Peyer's patch (tissue), 4 donors: ENCODE results near the gene NBPF11. TPM values are rescaled to one million over a fixed set of nuclear protein-coding genes. Genes with fewer than 3 reads are reported as not detected.
"Not testable (repeated sequence)": the region's sequence is repeated elsewhere in the genome, so short reads cannot be mapped to it uniquely, and the experiment has no call there.

Experiments
- DNase-seq, 3 donors: peaks; one replicate each; pipeline ENCODE4 v3.0.0-alpha.2; 2017 to 2019
- H3K27ac ChIP-seq, 4 donors: fragments of 200-600 bp; sonication (generic); one replicate each; pipeline ENCODE4 v1.5.1; 2016 to 2019
- H3K27me3 ChIP-seq, 2 donors: fragments of 200-600 bp; sonication (generic); one replicate each; pipeline ENCODE4 v1.5.1; 2019
- H3K36me3 ChIP-seq, 3 donors: fragments of 200-600 bp; sonication (generic); one replicate each; pipeline ENCODE4 v1.5.1; 2016 to 2019
- H3K4me1 ChIP-seq, 4 donors: fragments of 200-600 bp; sonication (generic); one replicate each; pipeline ENCODE4 v1.5.1; 2016 to 2019
- H3K4me3 ChIP-seq, 4 donors: fragments of 200-600 bp; sonication (generic); 1 replicate in 3 of 4; 2 replicates in 1 of 4; pipeline ENCODE4 v1.5.1; 2016 to 2019; ENCODE audit warnings: mild to moderate bottlenecking in 1 of 4
- H3K9me3 ChIP-seq, 4 donors: fragments of 200-600 bp; sonication (generic); one replicate each; pipeline ENCODE4 v1.5.1; 2016 to 2019; ENCODE audit warnings: mild to moderate bottlenecking in 1 of 4
- CTCF ChIP-seq, 6 experiments: fragments of 450-650 bp in 4 of 6; fragments of 200-600 bp in 2 of 6; sonication (generic) in 1 of 6; IDR thresholded peaks; one replicate each; pipeline ENCODE4 v1.5.1; 2017 to 2019; ENCODE audit warnings: antibody characterized with exemption in 6 of 6, mild to moderate bottlenecking in 3 of 6, moderate library complexity in 1 of 6
- POLR2A ChIP-seq, 2 donors: fragments of 450-650 bp; IDR thresholded peaks; one replicate each; pipeline ENCODE4 v1.5.1; 2017; ENCODE audit warnings: antibody characterized with exemption in 2 of 2, mild to moderate bottlenecking in 2 of 2, moderate library complexity in 2 of 2
- total RNA-seq, 4 donors: library from RNA; depleted of rRNA; stranded (reverse); fragments of >200 nt; gene quantifications; one replicate each; pipeline ENCODE4 v1.1.0, GENCODE V29; 2016

NBPF11 gene
- total RNA-seq, 4 donors from 2014 or later, result 7.2 to 35.5 (median 15.7) TPM

GRCh38 chr1:148162363-148162762, 10.3 kb upstream of the NBPF11 start:
- TF ChIP-seq CTCF (IDR thresholded peaks at IDR 0.05) (no peak), POLR2A (IDR thresholded peaks at IDR 0.05) (no peak)
- Histone ChIP-seq H3K4me3 (no peak overlapping the region), H3K36me3 (no peaks in the 10 kb centered on the region), H3K4me1 (no peaks in the 10 kb centered on the region), H3K27me3 (no peaks in the 10 kb centered on the region), H3K27ac (no peak overlapping the region), H3K9me3 (no peaks in the 10 kb centered on the region)
- no peak for DNase-seq

- Histone ChIP-seq H3K27me3 (no peaks in the 10 kb centered on the region), H3K4me3 (no peak overlapping the region), H3K27ac (no peak overlapping the region), H3K36me3 (no peaks in the 10 kb centered on the region), H3K9me3 (no peaks in the 10 kb centered on the region), H3K4me1 (no peaks in the 10 kb centered on the region)
- peak in 1 of 3 donors; percentile 30 for DNase-seq
- TF ChIP-seq POLR2A (IDR thresholded peaks at IDR 0.05) (no peak), CTCF (IDR thresholded peaks at IDR 0.05) (no peak)
Measured at GRCh38 chr1:148161053-148161901, 9.2 kb upstream of the NBPF11 start.

- Histone ChIP-seq H3K27me3 (no peaks in the 10 kb centered on the region), H3K4me3 (no peak overlapping the region), H3K36me3 (no peaks in the 10 kb centered on the region), H3K9me3 (no peaks in the 10 kb centered on the region), H3K27ac (no peak overlapping the region), H3K4me1 (no peaks in the 10 kb centered on the region)
- DNase-seq, result peak in 1 of 3 donors; percentile 42
- TF ChIP-seq POLR2A (IDR thresholded peaks at IDR 0.05), result no peak
- no peak for TF ChIP-seq CTCF (IDR thresholded peaks at IDR 0.05)
Measured at GRCh38 chr1:148160343-148161052, 8.4 kb upstream of the NBPF11 start.

DNA sequence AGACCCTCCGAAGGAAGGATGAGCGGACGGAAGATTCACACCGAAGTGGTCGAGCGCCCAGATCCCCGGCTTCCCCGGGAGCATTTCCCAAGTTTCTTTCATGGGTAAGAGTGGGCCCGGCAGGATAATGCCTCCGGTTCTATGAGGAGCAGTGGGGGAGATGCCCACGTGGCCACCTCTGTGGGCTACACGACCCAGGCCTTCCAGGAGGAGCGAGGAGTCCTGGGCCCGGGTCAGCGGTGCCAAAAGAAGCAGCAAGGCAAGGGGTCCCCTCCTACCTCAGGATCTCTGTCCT, 7.9 kb upstream of the NBPF11 start:
- no peak for TF ChIP-seq POLR2A (IDR thresholded peaks at IDR 0.05)
- TF ChIP-seq CTCF (IDR thresholded peaks at IDR 0.05), result no peak
- Histone ChIP-seq H3K36me3 (no peaks in the 10 kb centered on the region), H3K27me3 (no peaks in the 10 kb centered on the region), H3K4me1 (no peaks in the 10 kb centered on the region), H3K4me3 (no peak overlapping the region), H3K27ac (no peak overlapping the region), H3K9me3 (no peaks in the 10 kb centered on the region)
- no peak for DNase-seq

- Histone ChIP-seq H3K27me3 (no peaks in the 10 kb centered on the region), H3K9me3 (no peaks in the 10 kb centered on the region)
- TF ChIP-seq POLR2A (IDR thresholded peaks at IDR 0.05), result no peak
- TF ChIP-seq CTCF (IDR thresholded peaks at IDR 0.05), result no peak
Measured at GRCh38 chr1:148158341-148159003, 6.4 kb upstream of the NBPF11 start.

DNA sequence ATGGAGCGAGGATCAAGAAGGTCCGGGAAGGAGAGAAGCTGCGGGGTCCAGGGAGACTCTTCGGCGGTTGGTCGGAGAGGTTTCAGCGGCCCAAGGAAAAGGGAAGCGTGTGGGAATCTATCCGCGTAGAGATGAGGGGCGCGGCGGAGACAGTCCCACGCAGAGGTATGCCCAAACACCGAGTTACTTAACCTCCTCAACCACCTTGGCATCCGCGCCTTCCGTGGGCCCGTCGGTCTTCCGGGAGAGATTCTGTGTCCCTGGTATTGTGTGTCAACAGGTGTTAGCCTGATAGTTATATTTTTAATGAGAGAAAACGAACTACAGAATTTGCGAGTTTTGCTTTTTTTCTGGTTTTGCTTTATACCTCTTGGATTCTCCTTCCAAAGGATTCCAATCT, 5.7 kb upstream of the NBPF11 start:
- not testable (repeated sequence) for H3K9me3 ChIP-seq, H3K36me3 ChIP-seq, H3K4me3 ChIP-seq, H3K27me3 ChIP-seq, DNase-seq, H3K27ac ChIP-seq, H3K4me1 ChIP-seq

More at GRCh38 chr1:148158341-148159003, 6.4 kb upstream of the NBPF11 start:
- Histone ChIP-seq H3K4me3 (no peak overlapping the region), H3K27ac (no peak overlapping the region), H3K36me3 (no peaks in the 10 kb centered on the region), H3K4me1 (no peaks in the 10 kb centered on the region)
- DNase-seq, result no peak

GRCh38 chr1:148155494-148156275, 3.6 kb upstream of the NBPF11 start:
- not testable (repeated sequence) for H3K4me1 ChIP-seq, H3K9me3 ChIP-seq, H3K4me3 ChIP-seq, H3K36me3 ChIP-seq, H3K27me3 ChIP-seq, DNase-seq
- peak overlapping the region in 1 of 4 donors; percentile 49 for H3K27ac ChIP-seq

DNA sequence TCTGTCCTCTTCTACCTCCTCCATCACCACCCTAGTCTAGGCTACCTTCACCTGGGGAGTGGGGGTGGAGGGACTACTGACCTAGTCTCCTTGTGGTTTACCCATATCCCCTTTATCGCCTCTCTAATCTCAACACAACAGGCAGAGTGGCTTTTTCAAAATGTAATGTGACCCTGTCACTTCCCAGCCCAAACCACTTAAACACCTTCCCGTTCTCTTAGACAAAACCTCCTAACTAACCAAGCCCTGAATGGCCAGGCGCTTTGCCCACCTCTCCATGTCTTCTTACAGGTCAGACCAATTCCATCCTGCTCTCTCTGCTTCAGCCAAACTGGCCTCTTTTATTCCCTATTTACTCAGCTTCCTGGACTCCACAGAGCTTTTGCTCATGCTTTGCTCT, 714 bp upstream of the NBPF11 start:
- not testable (repeated sequence) for H3K36me3 ChIP-seq, DNase-seq, H3K27ac ChIP-seq, H3K9me3 ChIP-seq, H3K4me1 ChIP-seq, H3K27me3 ChIP-seq, H3K4me3 ChIP-seq
